ENCODE results near the gene SLC30A9. TPM values are rescaled to one million over a fixed set of nuclear protein-coding genes. Genes with fewer than 3 reads are reported as not detected.

The SLC30A9 gene
- total and polyA plus RNA-seq, 10 of the 15 experiments (the other 5 are each of a cell fraction or from before 2014, with no cell fraction given): 12.1 to 75.9 (median 46.6) TPM

DNA sequence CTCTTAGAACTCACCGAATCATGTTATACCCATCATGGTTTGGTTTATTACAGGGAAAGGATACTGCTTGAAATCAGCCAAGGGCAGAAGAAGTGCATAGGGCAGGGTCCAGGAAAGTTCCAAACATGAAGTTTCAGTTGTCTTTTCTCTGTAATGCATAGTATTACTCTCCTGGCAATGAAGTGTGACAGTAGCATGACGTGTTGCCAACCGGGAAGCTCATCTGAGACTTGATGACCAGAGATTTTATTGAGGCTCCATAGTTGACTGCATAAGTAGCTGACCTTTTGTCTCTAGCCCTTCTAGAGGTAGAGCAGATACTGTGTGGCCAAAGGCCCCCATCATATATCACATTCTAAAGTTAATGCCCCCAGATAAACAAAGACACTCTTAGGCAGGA is 90.0 kb downstream of the SLC30A9 start:
- Histone ChIP-seq H2AFZ (ENCODE audit: control insufficient read depth, low read depth, low read length) (no peak overlapping the region), H3K27me3 (replicated peaks in 1 of 2; ENCODE audit: control insufficient read depth in 2 of 2, insufficient read depth in 2 of 2, low read length in 1 of 2) (no peaks in the 10 kb centered on the region), H3K4me2 (ENCODE audit: control insufficient read depth, insufficient read depth) (no peak overlapping the region), H3K36me3 (ENCODE audit: control insufficient read depth in 2 of 2, insufficient read depth in 2 of 2, low read length in 1 of 2) (no peaks in the 10 kb centered on the region; a peak in 1 of 4 replicates), H4K20me1 (ENCODE audit: control insufficient read depth, insufficient read depth) (no peaks in the 10 kb centered on the region), H3K4me3 (no peak overlapping the region), H3K9ac (ENCODE audit: control insufficient read depth, insufficient read depth, low read length) (no peak overlapping the region), H3K4me1 (ENCODE audit: control insufficient read depth, insufficient read depth, low read length) (no peaks in the 10 kb centered on the region), H3K9me3 (replicated peaks; ENCODE audit: control insufficient read depth, insufficient read depth, low read length) (no peaks in the 10 kb centered on the region), H3K79me2 (ENCODE audit: control insufficient read depth, insufficient read depth, low read length) (no peaks in the 10 kb centered on the region), H3K27ac (ENCODE audit: control insufficient read depth, insufficient read depth) (no peak overlapping the region)
- no peak for TF ChIP-seq HDAC2 (IDR thresholded peaks at IDR 0.05)
- TF ChIP-seq MTA3 (IDR thresholded peaks at IDR 0.05; ENCODE audit: borderline replicate concordance, low read length): no peak
- TF ChIP-seq SUZ12 (IDR thresholded peaks at IDR 0.05; ENCODE audit: unreplicated experiment): no peak
- TF ChIP-seq CEBPB (IDR thresholded peaks at IDR 0.05; ENCODE audit: borderline replicate concordance in 1 of 2, low read depth in 2 of 2, low read length in 2 of 2): no peak
- ATAC-seq: peak; percentile 35
- BruUV-seq (replicated peaks): no TSS peak
- intact Hi-C loops (cut with micrococcal nuclease; ENCODE audit: unreplicated experiment): no loop called here
- ChIA-PET RAD21 (ENCODE audit: unreplicated experiment) (no interaction called here), POLR2A (no interaction called here), SMC1A (ENCODE audit: uncharacterized antibody, unreplicated experiment) (interaction anchor here (1.6 kb wide), 1 partner anchor 31 kb away, joined by 5 read pairs; no protein-coding TSS in a partner anchor), CTCF (interaction anchor here (1.2 to 2.0 kb wide), 2 partner anchors 9 to 12 kb away, joined by 4 to 6 read pairs; no protein-coding TSS in a partner anchor)
- 76% methylated on average over 3 of the region's 3 CpGs for WGBS (ENCODE audit: insufficient coverage, insufficient replicate concordance, low lambda C conversion rate, missing lambda C conversion rate)
- peak; percentile 5 for DNase-seq (ENCODE audit: low read depth, low spot score)
- in situ Hi-C loops (cut with MboI): no loop called here
- no peak for FAIRE-seq

DNA sequence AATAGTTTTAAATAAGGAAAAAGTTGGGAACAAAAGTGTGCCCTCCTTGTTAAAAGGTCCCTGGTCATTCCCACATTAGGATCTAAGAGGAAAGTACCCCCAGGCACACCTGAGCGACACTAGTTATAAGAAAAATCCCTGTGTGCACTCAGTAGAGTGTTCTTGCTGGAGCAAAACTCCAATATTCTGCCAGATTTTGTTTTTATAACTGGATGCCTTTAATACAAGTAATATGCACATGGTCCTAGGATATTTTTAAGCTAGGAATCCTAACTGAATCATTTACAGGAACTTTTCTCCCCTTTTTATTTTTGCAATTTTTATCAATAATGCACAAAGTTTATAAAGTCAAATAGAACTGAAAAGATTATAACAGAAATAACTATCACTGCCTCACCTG is 93.5 kb downstream of the SLC30A9 start:
- Histone ChIP-seq H3K27ac (ENCODE audit: control insufficient read depth, insufficient read depth) (no peak overlapping the region), H3K4me2 (ENCODE audit: control insufficient read depth, insufficient read depth) (no peak overlapping the region), H2AFZ (ENCODE audit: control insufficient read depth, low read depth, low read length) (no peak overlapping the region), H3K4me3 (no peak overlapping the region), H3K79me2 (ENCODE audit: control insufficient read depth, insufficient read depth, low read length) (no peaks in the 10 kb centered on the region), H3K9ac (ENCODE audit: control insufficient read depth, insufficient read depth, low read length) (no peak overlapping the region), H3K4me1 (ENCODE audit: control insufficient read depth, insufficient read depth, low read length) (no peaks in the 10 kb centered on the region), H3K36me3 (ENCODE audit: control insufficient read depth in 2 of 2, insufficient read depth in 2 of 2, low read length in 1 of 2) (no peaks in the 10 kb centered on the region; a peak in 1 of 4 replicates), H3K9me3 (replicated peaks; ENCODE audit: control insufficient read depth, insufficient read depth, low read length) (no peaks in the 10 kb centered on the region), H4K20me1 (ENCODE audit: control insufficient read depth, insufficient read depth) (no peaks in the 10 kb centered on the region), H3K27me3 (replicated peaks in 1 of 2; ENCODE audit: control insufficient read depth in 2 of 2, insufficient read depth in 2 of 2, low read length in 1 of 2) (no peaks in the 10 kb centered on the region)
- intact Hi-C loops (cut with micrococcal nuclease; ENCODE audit: unreplicated experiment): no loop called here
- DNase-seq (ENCODE audit: low read depth, low spot score) (no peak), ATAC-seq (no peak), FAIRE-seq (no peak)
- CTCF ChIA-PET: interaction anchor here (0.8 kb wide), 1 partner anchor 15 kb away, joined by 3 read pairs; no protein-coding TSS in a partner anchor
- WGBS (ENCODE audit: insufficient coverage, insufficient replicate concordance, low lambda C conversion rate, missing lambda C conversion rate): 100% methylated on average over 1 of the region's 1 CpG
- POLR2A ChIA-PET: no interaction called here
- BruUV-seq (replicated peaks): no TSS peak
- RAD21 ChIA-PET (ENCODE audit: unreplicated experiment): no interaction called here
- in situ Hi-C loops (cut with MboI): no loop called here
- SMC1A ChIA-PET (ENCODE audit: uncharacterized antibody, unreplicated experiment): no interaction called here
- no peak for TF ChIP-seq SIX5 (IDR thresholded peaks at IDR 0.05; ENCODE audit: low read depth, low read length, severe bottlenecking)
- TF ChIP-seq, protein P1, sequence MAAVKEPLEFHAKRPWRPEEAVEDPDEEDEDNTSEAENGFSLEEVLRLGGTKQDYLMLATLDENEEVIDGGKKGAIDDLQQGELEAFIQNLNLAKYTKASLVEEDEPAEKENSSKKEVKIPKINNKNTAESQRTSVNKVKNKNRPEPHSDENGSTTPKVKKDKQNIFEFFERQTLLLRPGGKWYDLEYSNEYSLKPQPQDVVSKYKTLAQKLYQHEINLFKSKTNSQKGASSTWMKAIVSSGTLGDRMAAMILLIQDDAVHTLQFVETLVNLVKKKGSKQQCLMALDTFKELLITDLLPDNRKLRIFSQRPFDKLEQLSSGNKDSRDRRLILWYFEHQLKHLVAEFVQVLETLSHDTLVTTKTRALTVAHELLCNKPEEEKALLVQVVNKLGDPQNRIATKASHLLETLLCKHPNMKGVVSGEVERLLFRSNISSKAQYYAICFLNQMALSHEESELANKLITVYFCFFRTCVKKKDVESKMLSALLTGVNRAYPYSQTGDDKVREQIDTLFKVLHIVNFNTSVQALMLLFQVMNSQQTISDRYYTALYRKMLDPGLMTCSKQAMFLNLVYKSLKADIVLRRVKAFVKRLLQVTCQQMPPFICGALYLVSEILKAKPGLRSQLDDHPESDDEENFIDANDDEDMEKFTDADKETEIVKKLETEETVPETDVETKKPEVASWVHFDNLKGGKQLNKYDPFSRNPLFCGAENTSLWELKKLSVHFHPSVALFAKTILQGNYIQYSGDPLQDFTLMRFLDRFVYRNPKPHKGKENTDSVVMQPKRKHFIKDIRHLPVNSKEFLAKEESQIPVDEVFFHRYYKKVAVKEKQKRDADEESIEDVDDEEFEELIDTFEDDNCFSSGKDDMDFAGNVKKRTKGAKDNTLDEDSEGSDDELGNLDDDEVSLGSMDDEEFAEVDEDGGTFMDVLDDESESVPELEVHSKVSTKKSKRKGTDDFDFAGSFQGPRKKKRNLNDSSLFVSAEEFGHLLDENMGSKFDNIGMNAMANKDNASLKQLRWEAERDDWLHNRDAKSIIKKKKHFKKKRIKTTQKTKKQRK (IDR thresholded peaks at IDR 0.05; ENCODE audit: low read depth, low read length): no peak
- no peak for TF ChIP-seq NBN (IDR thresholded peaks at IDR 0.05)
- TF ChIP-seq FOXM1 (IDR thresholded peaks at IDR 0.05; ENCODE audit: low read depth, low read length): no peak
- no peak for TF ChIP-seq JUNB (IDR thresholded peaks at IDR 0.05)
- TF ChIP-seq ZBED1 (IDR thresholded peaks at IDR 0.05; ENCODE audit: borderline replicate concordance): no peak
- TF ChIP-seq ASH2L (IDR thresholded peaks at IDR 0.05; ENCODE audit: borderline replicate concordance, low read depth): no peak
- TF ChIP-seq MTA2 (IDR thresholded peaks at IDR 0.05; ENCODE audit: low read depth): no peak
- no peak for TF ChIP-seq POLR2AphosphoS2 (IDR thresholded peaks at IDR 0.05; ENCODE audit: low read depth, low read length)
- TF ChIP-seq PAX5 (IDR thresholded peaks at IDR 0.05; ENCODE audit: borderline replicate concordance, low read depth, low read length): no peak
- no peak for TF ChIP-seq SIN3A (IDR thresholded peaks at IDR 0.05; ENCODE audit: low read depth, low read length)
- TF ChIP-seq ATF7 (IDR thresholded peaks at IDR 0.05; ENCODE audit: low read depth): no peak
- TF ChIP-seq EZH2 (IDR thresholded peaks at IDR 0.05; ENCODE audit: borderline replicate concordance, control insufficient read depth, low read depth, low read length): no peak
- no peak for TF ChIP-seq NFXL1 (IDR thresholded peaks at IDR 0.05; ENCODE audit: borderline replicate concordance)
